ENCODE data around the gene MBP. TPM values are rescaled to one million over a fixed set of nuclear protein-coding genes. Genes with fewer than 3 reads are reported as not detected.
A peak's percentile ranks its signal among the peaks of the same experiment; 100 is the strongest.

MBP gene
- total RNA-seq, 1 donor from 2014 or later: 90.6 TPM

GRCh38 chr18:77095391-77096371 is 36.9 kb downstream of the MBP start:
- Histone ChIP-seq H3K27ac (peak overlapping the region; percentile 20), H3K4me1 (peaks cover 46% of the 10 kb centered on the region), H3K9me3 (no peaks in the 10 kb centered on the region), H3K36me3 (peaks cover 9% of the 10 kb centered on the region), H3K4me3 (no peak overlapping the region), H3K27me3 (ENCODE audit: low read depth) (no peaks in the 10 kb centered on the region)
- intact Hi-C loops (cut with DNase I): no loop called here
- DNase-seq (no peak), ATAC-seq (peak in 1 of 2 donors; percentile 12)
- TF ChIP-seq CTCF (IDR thresholded peaks at IDR 0.05): no peak

DNA sequence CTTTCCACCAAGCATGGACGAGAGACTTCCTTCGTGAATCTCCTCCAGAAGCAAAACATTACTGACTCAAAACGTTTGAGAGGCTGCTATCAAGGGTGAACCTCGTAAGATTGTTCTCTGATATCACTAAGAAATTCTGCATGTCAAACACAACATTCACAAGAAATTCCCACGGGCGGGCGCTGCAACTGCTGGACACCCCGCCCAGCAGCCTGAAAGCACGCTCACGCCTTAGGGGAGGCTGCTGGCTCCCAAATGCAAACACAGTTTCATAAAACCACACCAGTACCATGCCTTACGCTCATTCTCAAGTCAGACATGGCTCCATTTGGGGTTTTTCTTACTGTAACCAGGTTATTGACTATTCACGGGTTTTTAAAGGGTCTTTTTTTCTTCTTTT is 39.0 kb downstream of the MBP start:
- Histone ChIP-seq H3K9me3 (no peaks in the 10 kb centered on the region), H3K36me3 (peaks cover 15% of the 10 kb centered on the region), H3K4me1 (peaks cover 52% of the 10 kb centered on the region), H3K4me3 (no peak overlapping the region), H3K27me3 (ENCODE audit: low read depth) (no peaks in the 10 kb centered on the region), H3K27ac (no peak overlapping the region)
- ATAC-seq (no peak), DNase-seq (no peak)
- no peak for TF ChIP-seq CTCF (IDR thresholded peaks at IDR 0.05)
- intact Hi-C loops (cut with DNase I): no loop called here

DNA sequence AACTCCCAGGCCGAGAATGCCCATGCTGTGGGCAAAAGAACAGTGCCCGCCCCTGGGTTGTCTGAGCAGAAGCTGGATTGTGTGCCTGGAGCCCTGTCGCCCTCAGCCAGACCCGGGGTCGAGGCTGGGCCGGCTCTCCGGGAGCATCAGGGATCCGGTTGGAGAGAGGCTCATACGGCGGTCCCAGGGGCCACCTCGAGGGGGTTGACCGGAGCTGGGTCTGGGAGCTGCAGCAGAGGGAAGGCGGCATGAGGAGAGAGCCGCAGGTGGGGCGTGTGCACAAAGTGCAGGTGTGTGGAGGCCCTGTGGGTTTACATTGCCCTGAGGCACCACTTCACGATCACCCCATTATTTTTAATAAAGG is 39.5 kb downstream of the MBP start:
- Histone ChIP-seq H3K36me3 (peaks cover 15% of the 10 kb centered on the region), H3K27ac (no peak overlapping the region), H3K27me3 (ENCODE audit: low read depth) (no peaks in the 10 kb centered on the region), H3K9me3 (no peaks in the 10 kb centered on the region), H3K4me3 (no peak overlapping the region), H3K4me1 (peaks cover 50% of the 10 kb centered on the region)
- TF ChIP-seq CTCF (IDR thresholded peaks at IDR 0.05): no peak
- DNase-seq (no peak), ATAC-seq (no peak)
- intact Hi-C loops (cut with DNase I): no loop called here

- intact Hi-C loops (cut with DNase I): no loop called here
- Histone ChIP-seq H3K9me3 (no peaks in the 10 kb centered on the region), H3K27me3 (ENCODE audit: low read depth) (no peaks in the 10 kb centered on the region), H3K4me3 (no peak overlapping the region), H3K27ac (no peak overlapping the region), H3K4me1 (peaks cover 49% of the 10 kb centered on the region), H3K36me3 (peaks cover 15% of the 10 kb centered on the region)
- no peak for ATAC-seq
- no peak for DNase-seq
- TF ChIP-seq CTCF (IDR thresholded peaks at IDR 0.05): no peak
These were observed 40.2 kb downstream of the MBP start for GRCh38 chr18:77092104-77093066.

DNA sequence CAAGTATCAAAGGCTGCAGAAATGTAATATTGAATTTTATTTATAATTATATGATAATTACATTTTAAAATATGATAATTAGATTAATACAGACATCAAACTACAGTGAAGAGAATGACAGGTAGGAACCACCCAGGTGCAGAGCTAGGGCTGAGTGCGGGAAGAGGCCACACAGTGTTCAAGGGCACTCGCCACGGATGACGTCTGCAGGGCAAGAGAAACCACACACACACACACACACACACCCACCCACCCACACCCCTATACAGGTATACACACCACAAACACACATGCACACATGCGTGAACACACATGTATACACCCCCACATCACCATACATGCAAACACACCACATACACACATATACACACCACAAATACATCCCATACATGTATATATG is 41.2 kb downstream of the MBP start:
- H3K27me3 ChIP-seq (ENCODE audit: low read depth): no peaks in the 10 kb centered on the region
- H3K4me1 ChIP-seq: peaks cover 48% of the 10 kb centered on the region
- DNase-seq (no peak), ATAC-seq (no peak)
- H3K4me3 ChIP-seq: no peak overlapping the region
- no peak overlapping the region for H3K27ac ChIP-seq
- no peaks in the 10 kb centered on the region for H3K9me3 ChIP-seq
- no peak for TF ChIP-seq CTCF (IDR thresholded peaks at IDR 0.05)
- intact Hi-C loops (cut with DNase I): no loop called here
- peaks cover 15% of the 10 kb centered on the region for H3K36me3 ChIP-seq

Data from lower lobe of right lung (tissue), 2 donors.